RWPE2 (cell line): Measurements from ENCODE around the gene GRM3.

Experiments used
- ATAC-seq: fragments of 200-7000 bp; cut with Tn5 transposase; 3 replicates; pipeline ENCODE4 v1.9.1; 2021; ENCODE audit warnings: low read depth
- DNase-seq: peaks from one replicate; pipeline ENCODE4 v3.0.0-alpha.2; 2020; ENCODE audit warnings: low spot score
- H3K27ac ChIP-seq: fragments of 450-650 bp; 2 replicates; pipeline ENCODE4 v1.5.1; 2017; ENCODE audit warnings: mild to moderate bottlenecking; ENCODE audit not compliant: poor library complexity, severe bottlenecking
- H3K27me3 ChIP-seq: fragments of 250-450 bp; sonication (Bioruptor Pico); 2 replicates; pipeline ENCODE4 v1.5.1; 2021; ENCODE audit warnings: mild to moderate bottlenecking, moderate library complexity; ENCODE audit not compliant: insufficient read depth, poor library complexity, severe bottlenecking
- H3K36me3 ChIP-seq: fragments of 250-450 bp; sonication (Bioruptor Pico); 2 replicates; pipeline ENCODE4 v1.5.1; 2020; ENCODE audit warnings: low read depth, mild to moderate bottlenecking, moderate library complexity
- H3K4me1 ChIP-seq: fragments of 250-450 bp; sonication (Bioruptor Pico); 2 replicates; pipeline ENCODE4 v1.5.1; 2021; ENCODE audit warnings: mild to moderate bottlenecking, moderate library complexity; ENCODE audit not compliant: insufficient read depth, poor library complexity, severe bottlenecking
- H3K4me3 ChIP-seq: fragments of 250-450 bp; sonication (Bioruptor Pico); 2 replicates; pipeline ENCODE4 v1.5.1; 2021; ENCODE audit warnings: mild to moderate bottlenecking, moderate library complexity; ENCODE audit not compliant: severe bottlenecking
- H3K9me3 ChIP-seq: fragments of 250-450 bp; sonication (Bioruptor Pico); 2 replicates; pipeline ENCODE4 v1.5.1; 2021; ENCODE audit warnings: mild to moderate bottlenecking, moderate library complexity; ENCODE audit not compliant: severe bottlenecking
- TF ChIP-seq, protein P1 (sequence below): fragments of 450-650 bp; IDR thresholded peaks from one replicate; pipeline ENCODE4 v1.5.1; 2017; ENCODE audit warnings: mild to moderate bottlenecking, moderate library complexity; ENCODE audit not compliant: poor library complexity, severe bottlenecking

Gene GRM3

DNA sequence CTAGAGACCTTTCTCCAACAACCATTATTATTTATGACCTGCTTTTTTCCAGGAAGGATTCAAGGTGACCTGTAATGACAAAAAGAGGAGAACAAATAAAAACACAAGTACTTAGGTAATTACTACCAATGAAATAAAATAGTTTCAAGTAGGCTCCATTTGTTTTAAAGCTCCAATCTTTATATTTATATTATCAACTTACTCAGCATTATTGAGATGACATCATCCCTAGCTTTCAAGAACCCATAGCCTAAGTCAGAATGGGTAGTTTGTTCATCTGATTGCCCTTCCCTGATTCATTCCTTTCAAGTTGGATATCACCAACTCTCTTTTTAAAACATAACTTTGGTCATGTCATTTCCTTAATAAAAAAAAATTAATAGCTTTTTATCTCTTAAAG is 131.5 kb downstream of the GRM3 start:
- TF ChIP-seq, protein P1, sequence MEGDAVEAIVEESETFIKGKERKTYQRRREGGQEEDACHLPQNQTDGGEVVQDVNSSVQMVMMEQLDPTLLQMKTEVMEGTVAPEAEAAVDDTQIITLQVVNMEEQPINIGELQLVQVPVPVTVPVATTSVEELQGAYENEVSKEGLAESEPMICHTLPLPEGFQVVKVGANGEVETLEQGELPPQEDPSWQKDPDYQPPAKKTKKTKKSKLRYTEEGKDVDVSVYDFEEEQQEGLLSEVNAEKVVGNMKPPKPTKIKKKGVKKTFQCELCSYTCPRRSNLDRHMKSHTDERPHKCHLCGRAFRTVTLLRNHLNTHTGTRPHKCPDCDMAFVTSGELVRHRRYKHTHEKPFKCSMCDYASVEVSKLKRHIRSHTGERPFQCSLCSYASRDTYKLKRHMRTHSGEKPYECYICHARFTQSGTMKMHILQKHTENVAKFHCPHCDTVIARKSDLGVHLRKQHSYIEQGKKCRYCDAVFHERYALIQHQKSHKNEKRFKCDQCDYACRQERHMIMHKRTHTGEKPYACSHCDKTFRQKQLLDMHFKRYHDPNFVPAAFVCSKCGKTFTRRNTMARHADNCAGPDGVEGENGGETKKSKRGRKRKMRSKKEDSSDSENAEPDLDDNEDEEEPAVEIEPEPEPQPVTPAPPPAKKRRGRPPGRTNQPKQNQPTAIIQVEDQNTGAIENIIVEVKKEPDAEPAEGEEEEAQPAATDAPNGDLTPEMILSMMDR = no peak

DNA sequence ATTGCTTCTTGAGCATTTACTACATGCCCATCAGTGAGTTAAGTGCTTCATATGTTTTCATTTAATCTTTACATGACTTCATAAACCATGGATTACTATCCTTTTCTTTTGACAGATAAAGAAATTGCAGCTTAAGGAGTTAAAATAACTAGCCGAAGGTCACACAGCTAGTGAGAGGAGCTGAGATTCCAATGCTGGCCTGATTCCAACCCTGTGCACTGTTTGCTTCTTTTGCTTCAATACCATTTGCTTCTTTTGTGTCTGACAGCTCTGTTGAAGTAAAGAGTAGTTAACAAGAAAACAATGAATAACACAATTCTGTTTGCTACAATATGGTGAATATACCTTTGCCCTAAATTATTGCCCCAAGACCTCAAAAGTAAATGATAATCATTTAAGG is 132.4 kb downstream of the GRM3 start:
- H3K27ac ChIP-seq = no peak overlapping the region
- H3K4me3 ChIP-seq = no peak overlapping the region
- no peaks in the 10 kb centered on the region for H3K27me3 ChIP-seq
- H3K36me3 ChIP-seq = no peaks in the 10 kb centered on the region
- no peaks in the 10 kb centered on the region for H3K4me1 ChIP-seq
- TF ChIP-seq, protein P1 = no peak
- H3K9me3 ChIP-seq = no peaks in the 10 kb centered on the region
- ATAC-seq = no peak
- no peak for DNase-seq

More for the DNA sequence above, 131.5 kb downstream of the GRM3 start:
- Histone ChIP-seq H3K27ac (no peak overlapping the region), H3K9me3 (no peaks in the 10 kb centered on the region), H3K4me3 (no peak overlapping the region), H3K4me1 (no peaks in the 10 kb centered on the region), H3K36me3 (no peaks in the 10 kb centered on the region), H3K27me3 (no peaks in the 10 kb centered on the region)
- ATAC-seq (no peak), DNase-seq (no peak)

- Histone ChIP-seq H3K27me3 (no peaks in the 10 kb centered on the region), H3K4me1 (no peaks in the 10 kb centered on the region), H3K4me3 (no peak overlapping the region), H3K36me3 (no peaks in the 10 kb centered on the region), H3K9me3 (no peaks in the 10 kb centered on the region), H3K27ac (no peak overlapping the region)
- ATAC-seq (no peak), DNase-seq (no peak)
- TF ChIP-seq, protein P1 = no peak
Observed at GRCh38 chr7:86778271-86778670, 134.6 kb downstream of the GRM3 start.

- ATAC-seq (no peak), DNase-seq (no peak)
- H3K4me1 ChIP-seq = no peaks in the 10 kb centered on the region
- H3K27me3 ChIP-seq = no peaks in the 10 kb centered on the region
- H3K36me3 ChIP-seq = no peaks in the 10 kb centered on the region
- H3K9me3 ChIP-seq = no peaks in the 10 kb centered on the region
- no peak overlapping the region for H3K27ac ChIP-seq
- TF ChIP-seq, protein P1 = no peak
- H3K4me3 ChIP-seq = no peak overlapping the region
Observed at GRCh38 chr7:86784765-86785164, 141.1 kb downstream of the GRM3 start.

DNA sequence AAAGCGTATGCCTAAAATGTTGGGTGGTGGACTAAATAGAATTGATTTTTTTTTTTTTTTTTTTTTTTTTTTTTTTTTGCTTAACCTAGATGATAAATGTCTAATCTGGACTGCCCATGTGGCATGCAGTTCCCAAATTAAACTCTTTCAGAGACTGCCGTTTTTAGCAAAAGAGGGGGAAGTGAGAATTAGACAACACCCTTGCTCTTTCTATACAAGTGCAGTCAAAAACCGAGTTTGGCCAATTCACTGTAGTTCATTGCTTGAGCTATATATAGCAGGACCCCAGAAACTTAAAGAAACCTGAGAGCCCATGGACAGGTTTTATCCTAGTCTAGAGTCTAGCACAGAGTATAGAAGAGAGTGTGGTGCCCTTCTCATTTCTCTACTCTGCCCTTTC is 141.9 kb downstream of the GRM3 start:
- TF ChIP-seq, protein P1 = no peak
- no peak for DNase-seq
- H3K36me3 ChIP-seq = no peaks in the 10 kb centered on the region
- no peak for ATAC-seq
- no peak overlapping the region for H3K27ac ChIP-seq
- H3K9me3 ChIP-seq = no peaks in the 10 kb centered on the region
- no peak overlapping the region for H3K4me3 ChIP-seq
- H3K4me1 ChIP-seq = no peaks in the 10 kb centered on the region
- no peaks in the 10 kb centered on the region for H3K27me3 ChIP-seq
